Measurements from ENCODE around the gene CNMD. TPM values are rescaled to one million over a fixed set of nuclear protein-coding genes. Genes with fewer than 3 reads are reported as not detected.
"Not testable (repeated sequence)": the region's sequence is repeated elsewhere in the genome, so short reads cannot be mapped to it uniquely, and the experiment has no call there.

The CNMD gene
- total RNA-seq, 1 donor from 2014 or later, result 5.5 TPM

- Histone ChIP-seq H3K4me3 (no peak overlapping the region), H3K9ac (no peak overlapping the region), H3K79me2 (ENCODE audit: low read depth) (no peaks in the 10 kb centered on the region), H3F3A (ENCODE audit: low read depth) (peaks cover 6% of the 10 kb centered on the region), H3K27ac (no peak overlapping the region), H3K9me3 (ENCODE audit: low read depth) (no peaks in the 10 kb centered on the region), H2AFZ (replicated peaks) (no peak overlapping the region), H3K4me1 (no peaks in the 10 kb centered on the region), H4K20me1 (ENCODE audit: low read depth) (no peaks in the 10 kb centered on the region), H3K4me2 (no peak overlapping the region), H3K36me3 (no peaks in the 10 kb centered on the region), H3K27me3 (no peaks in the 10 kb centered on the region)
- Mint-ChIP-seq H3K4me1 (peaks cover 11% of the 10 kb centered on the region), H3K27ac (no peak overlapping the region), H3K4me3 (no peak overlapping the region), H3K36me3 (no peaks in the 10 kb centered on the region), H3K9me3 (peaks cover 2% of the 10 kb centered on the region), H3K27me3 (ENCODE audit: insufficient read depth, low read depth) (peaks cover 5% of the 10 kb centered on the region)
- TF ChIP-seq EZH2phosphoT487 (IDR thresholded peaks at IDR 0.05) (no peak), EZH2 (IDR thresholded peaks at IDR 0.05) (no peak)
- TF ChIP-seq, protein P1, sequence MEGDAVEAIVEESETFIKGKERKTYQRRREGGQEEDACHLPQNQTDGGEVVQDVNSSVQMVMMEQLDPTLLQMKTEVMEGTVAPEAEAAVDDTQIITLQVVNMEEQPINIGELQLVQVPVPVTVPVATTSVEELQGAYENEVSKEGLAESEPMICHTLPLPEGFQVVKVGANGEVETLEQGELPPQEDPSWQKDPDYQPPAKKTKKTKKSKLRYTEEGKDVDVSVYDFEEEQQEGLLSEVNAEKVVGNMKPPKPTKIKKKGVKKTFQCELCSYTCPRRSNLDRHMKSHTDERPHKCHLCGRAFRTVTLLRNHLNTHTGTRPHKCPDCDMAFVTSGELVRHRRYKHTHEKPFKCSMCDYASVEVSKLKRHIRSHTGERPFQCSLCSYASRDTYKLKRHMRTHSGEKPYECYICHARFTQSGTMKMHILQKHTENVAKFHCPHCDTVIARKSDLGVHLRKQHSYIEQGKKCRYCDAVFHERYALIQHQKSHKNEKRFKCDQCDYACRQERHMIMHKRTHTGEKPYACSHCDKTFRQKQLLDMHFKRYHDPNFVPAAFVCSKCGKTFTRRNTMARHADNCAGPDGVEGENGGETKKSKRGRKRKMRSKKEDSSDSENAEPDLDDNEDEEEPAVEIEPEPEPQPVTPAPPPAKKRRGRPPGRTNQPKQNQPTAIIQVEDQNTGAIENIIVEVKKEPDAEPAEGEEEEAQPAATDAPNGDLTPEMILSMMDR (IDR thresholded peaks at IDR 0.05), result no peak
- no peak for DNase-seq (ENCODE audit: low spot score)
These were observed 14.3 kb downstream of the CNMD start for GRCh38 chr13:52725302-52725701.

- H3F3A ChIP-seq (ENCODE audit: low read depth), result no peaks in the 10 kb centered on the region
- H3K4me3 Mint-ChIP-seq, result no peak overlapping the region
- no peaks in the 10 kb centered on the region for H3K9me3 ChIP-seq (ENCODE audit: low read depth)
- H3K9me3 Mint-ChIP-seq, result peaks cover 15% of the 10 kb centered on the region
- no peak overlapping the region for H3K4me3 ChIP-seq
- no peaks in the 10 kb centered on the region for H3K79me2 ChIP-seq (ENCODE audit: low read depth)
- no peak overlapping the region for H3K9ac ChIP-seq
- H3K36me3 ChIP-seq, result no peaks in the 10 kb centered on the region
- H3K4me1 Mint-ChIP-seq, result peaks cover 2% of the 10 kb centered on the region
- H3K27ac ChIP-seq, result no peak overlapping the region
- H3K36me3 Mint-ChIP-seq, result no peaks in the 10 kb centered on the region
- H3K27me3 ChIP-seq, result no peaks in the 10 kb centered on the region
- peaks cover 5% of the 10 kb centered on the region for H3K27me3 Mint-ChIP-seq (ENCODE audit: insufficient read depth, low read depth)
- no peak overlapping the region for H2AFZ ChIP-seq (replicated peaks)
- H3K4me2 ChIP-seq, result no peak overlapping the region
- no peaks in the 10 kb centered on the region for H3K4me1 ChIP-seq
- no peaks in the 10 kb centered on the region for H4K20me1 ChIP-seq (ENCODE audit: low read depth)
- TF ChIP-seq, protein P1 (IDR thresholded peaks at IDR 0.05), result no peak
- TF ChIP-seq EZH2 (IDR thresholded peaks at IDR 0.05), result no peak
- no peak for TF ChIP-seq EZH2phosphoT487 (IDR thresholded peaks at IDR 0.05)
- no peak overlapping the region for H3K27ac Mint-ChIP-seq
- no peak for DNase-seq (ENCODE audit: low spot score)
These were observed 16.4 kb downstream of the CNMD start for GRCh38 chr13:52723181-52723580.

DNA sequence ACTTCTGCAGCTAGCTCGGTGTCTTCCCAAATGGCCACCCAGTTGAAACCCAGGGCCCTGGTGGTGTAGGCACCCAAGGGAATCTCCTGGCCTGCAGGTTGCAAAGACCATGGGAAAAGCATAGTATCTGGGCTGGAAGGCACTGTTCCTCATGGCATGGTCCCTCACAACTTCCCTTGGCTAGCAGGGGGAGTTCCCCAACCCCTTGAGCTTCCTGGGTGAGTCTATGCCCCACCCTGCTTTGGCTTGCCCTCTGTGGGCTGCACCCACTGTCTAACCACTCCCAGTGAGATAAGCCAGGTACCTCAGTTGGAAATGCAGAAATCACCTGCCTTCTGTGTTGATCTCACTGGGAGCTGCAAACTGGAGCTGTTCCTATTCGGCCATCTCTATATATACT, 18.3 kb downstream of the CNMD start:
- not testable (repeated sequence) for DNase-seq (ENCODE audit: low spot score); H3K36me3 Mint-ChIP-seq; H3K79me2 ChIP-seq (ENCODE audit: low read depth); H3K4me1 Mint-ChIP-seq; H3K36me3 ChIP-seq; H3K4me3 Mint-ChIP-seq; H3K9me3 ChIP-seq (ENCODE audit: low read depth); H3K4me2 ChIP-seq; H3K27me3 ChIP-seq; H3K27ac ChIP-seq; H3K4me1 ChIP-seq; H3K9ac ChIP-seq; H3K27ac Mint-ChIP-seq; H2AFZ ChIP-seq (replicated peaks); H3F3A ChIP-seq (ENCODE audit: low read depth); H4K20me1 ChIP-seq (ENCODE audit: low read depth); H3K27me3 Mint-ChIP-seq (ENCODE audit: insufficient read depth, low read depth); H3K4me3 ChIP-seq
- H3K9me3 Mint-ChIP-seq, result peaks cover 27% of the 10 kb centered on the region

DNA sequence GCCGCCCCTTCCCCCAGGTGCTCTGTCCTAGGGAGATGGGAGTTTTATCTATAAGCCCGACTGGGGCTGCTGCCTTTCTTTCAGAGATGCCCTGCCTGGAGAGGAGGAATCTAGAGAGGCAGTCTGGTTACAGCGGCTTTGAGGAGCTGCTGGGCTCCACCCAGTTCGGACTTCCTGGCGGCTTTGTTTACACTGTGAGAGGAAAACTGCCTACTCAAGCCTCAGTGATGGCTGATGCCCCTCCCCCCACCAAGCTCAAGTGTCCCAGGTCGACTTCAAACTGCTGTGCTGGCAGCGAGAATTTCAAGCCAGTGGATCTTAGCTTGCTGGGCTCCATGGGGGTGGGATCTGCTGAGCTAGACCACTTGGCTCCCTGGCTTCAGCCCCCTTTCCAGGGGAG, 18.7 kb downstream of the CNMD start:
- H3K36me3 Mint-ChIP-seq; H4K20me1 ChIP-seq (ENCODE audit: low read depth); H3K36me3 ChIP-seq; H3K27ac ChIP-seq; H3K4me1 ChIP-seq; H3K4me3 Mint-ChIP-seq; H3K27me3 ChIP-seq; H3F3A ChIP-seq (ENCODE audit: low read depth); H3K27me3 Mint-ChIP-seq (ENCODE audit: insufficient read depth, low read depth); H3K4me3 ChIP-seq; H3K4me1 Mint-ChIP-seq; H3K4me2 ChIP-seq; H2AFZ ChIP-seq (replicated peaks); H3K79me2 ChIP-seq (ENCODE audit: low read depth); H3K27ac Mint-ChIP-seq; H3K9me3 ChIP-seq (ENCODE audit: low read depth); H3K9ac ChIP-seq; DNase-seq (ENCODE audit: low spot score): not testable (repeated sequence)
- H3K9me3 Mint-ChIP-seq, result peaks cover 28% of the 10 kb centered on the region
